Measurements from ENCODE around the gene ARHGAP25. TPM values are rescaled to one million over a fixed set of nuclear protein-coding genes. Genes with fewer than 3 reads are reported as not detected.

Gene ARHGAP25
- total RNA-seq, 1 experiment from 2014 or later, result 0.27 TPM

- DNase-seq (ENCODE audit: low read depth, low spot score), result no peak
- H3K9me3 ChIP-seq (ENCODE audit: control insufficient read depth in 1 of 2, insufficient read depth in 1 of 2, low read depth in 1 of 2, low read length in 2 of 2), result no peaks in the 10 kb centered on the region
- BruUV-seq (replicated peaks), result no TSS peak
- H3K4me1 ChIP-seq (ENCODE audit: control insufficient read depth in 1 of 2, insufficient read depth in 2 of 2, low read length in 2 of 2), result no peaks in the 10 kb centered on the region
- H3K9ac ChIP-seq (ENCODE audit: low read length), result no peak overlapping the region
- POLR2A ChIA-PET, result no interaction called here
- no peak overlapping the region for H2AFZ ChIP-seq (ENCODE audit: low read depth, low read length, poor library complexity, severe bottlenecking)
- peaks cover 19% of the 10 kb centered on the region; the same call in 1 of the 2 replicates for H3K27me3 ChIP-seq (ENCODE audit: insufficient read depth, low read length)
- H3K79me2 ChIP-seq (ENCODE audit: insufficient read depth, low read length), result no peaks in the 10 kb centered on the region
- no peaks in the 10 kb centered on the region for H4K20me1 ChIP-seq (ENCODE audit: insufficient read depth)
- no peak for ATAC-seq
- H3K9me2 ChIP-seq (ENCODE audit: insufficient read depth), result no peaks in the 10 kb centered on the region
- intact Hi-C loops (cut with micrococcal nuclease), result no loop called here
- no peaks in the 10 kb centered on the region for H3K36me3 ChIP-seq (ENCODE audit: control insufficient read depth in 1 of 2, insufficient read depth in 2 of 2, low read length in 2 of 2)
- CTCF ChIA-PET, result interaction anchor here (0.8 kb wide), 1 partner anchor 53 kb away, joined by 3 read pairs; no protein-coding TSS in a partner anchor
- no peak overlapping the region for H3K4me2 ChIP-seq (ENCODE audit: low read length)
- no peak overlapping the region for H3K4me3 ChIP-seq (replicated peaks in 1 of 2; ENCODE audit: low read depth in 1 of 2, low read length in 2 of 2)
- H3K27ac ChIP-seq (ENCODE audit: low read depth, low read length), result no peak overlapping the region
- RAD21 ChIA-PET (ENCODE audit: low non-redundant PET in 1 of 2, low total read pairs in 2 of 2, uncharacterized antibody in 2 of 2, unreplicated experiment in 2 of 2), result no interaction called here
- no peak for TF ChIP-seq YY1 (IDR thresholded peaks at IDR 0.05; ENCODE audit: extremely low read depth, insufficient replicate concordance, low read depth, low read length)
- TF ChIP-seq SRF (IDR thresholded peaks at IDR 0.05; ENCODE audit: low read depth), result no peak
- no peak for TF ChIP-seq POLR2AphosphoS5 (IDR thresholded peaks at IDR 0.05; ENCODE audit: low read depth, low read length)
- TF ChIP-seq SP1 (IDR thresholded peaks at IDR 0.05; ENCODE audit: low read depth), result no peak
These were observed 70.4 kb downstream of the ARHGAP25 start for GRCh38 chr2:68805025-68805424.

GRCh38 chr2:68806511-68807109 is 72.0 kb downstream of the ARHGAP25 start:
- no TSS peak for BruUV-seq (replicated peaks)

More at GRCh38 chr2:68806511-68807109, 72.0 kb downstream of the ARHGAP25 start:
- H3K4me3 ChIP-seq (replicated peaks in 1 of 2; ENCODE audit: low read depth in 1 of 2, low read length in 2 of 2), result no peak overlapping the region
- no peak overlapping the region for H3K27ac ChIP-seq (ENCODE audit: low read depth, low read length)
- CTCF ChIA-PET, result no interaction called here
- H3K9me2 ChIP-seq (ENCODE audit: insufficient read depth), result no peaks in the 10 kb centered on the region
- no peak for DNase-seq (ENCODE audit: low read depth, low spot score)
- H3K4me1 ChIP-seq (ENCODE audit: control insufficient read depth in 1 of 2, insufficient read depth in 2 of 2, low read length in 2 of 2), result no peaks in the 10 kb centered on the region
- H3K4me2 ChIP-seq (ENCODE audit: low read length), result no peak overlapping the region
- RAD21 ChIA-PET (ENCODE audit: low non-redundant PET in 1 of 2, low total read pairs in 2 of 2, uncharacterized antibody in 2 of 2, unreplicated experiment in 2 of 2), result no interaction called here
- no peak overlapping the region for H3K9ac ChIP-seq (ENCODE audit: low read length)
- H3K79me2 ChIP-seq (ENCODE audit: insufficient read depth, low read length), result no peaks in the 10 kb centered on the region
- no peak for TF ChIP-seq RAD21 (IDR thresholded peaks at IDR 0.05; ENCODE audit: low read depth)
- TF ChIP-seq TCF7L2 (IDR thresholded peaks at IDR 0.05; ENCODE audit: borderline replicate concordance, extremely low read depth, insufficient read depth, insufficient read length), result no peak
- no peaks in the 10 kb centered on the region for H3K9me3 ChIP-seq (ENCODE audit: control insufficient read depth in 1 of 2, insufficient read depth in 1 of 2, low read depth in 1 of 2, low read length in 2 of 2)
- no peak for ATAC-seq
- no peaks in the 10 kb centered on the region for H4K20me1 ChIP-seq (ENCODE audit: insufficient read depth)
- no peak overlapping the region for H2AFZ ChIP-seq (ENCODE audit: low read depth, low read length, poor library complexity, severe bottlenecking)
- H3K27me3 ChIP-seq (ENCODE audit: insufficient read depth, low read length), result peaks cover 19% of the 10 kb centered on the region; the same call in 1 of the 2 replicates
- intact Hi-C loops (cut with micrococcal nuclease), result no loop called here
- POLR2A ChIA-PET, result no interaction called here
- no peaks in the 10 kb centered on the region for H3K36me3 ChIP-seq (ENCODE audit: control insufficient read depth in 1 of 2, insufficient read depth in 2 of 2, low read length in 2 of 2)
